Subcutaneous abdominal adipose tissue (tissue), 5 donors: ENCODE results near the gene YTHDC1.
"Not testable (repeated sequence)": the region's sequence is repeated elsewhere in the genome, so short reads cannot be mapped to it uniquely, and the experiment has no call there.

Source experiments
- H3K27ac ChIP-seq: one replicate; pipeline ENCODE4 v1.7.0; 2013; ENCODE audit warnings: low read depth, mild to moderate bottlenecking, inconsistent platforms, low read length, moderate library complexity
- H3K27me3 ChIP-seq, 5 donors: one replicate each; pipeline ENCODE4 v1.7.0; 2013; ENCODE audit warnings: low read length in 5 of 5, inconsistent platforms in 1 of 5; ENCODE audit not compliant: control insufficient read depth in 5 of 5, insufficient read depth in 4 of 5
- H3K36me3 ChIP-seq, 5 donors: one replicate each; pipeline ENCODE4 v1.7.0; 2013; ENCODE audit warnings: low read length in 5 of 5; ENCODE audit not compliant: control insufficient read depth in 5 of 5, insufficient read depth in 5 of 5
- H3K4me1 ChIP-seq, 5 donors: one replicate each; pipeline ENCODE4 v1.7.0; 2013; ENCODE audit warnings: low read length in 5 of 5, mild to moderate bottlenecking in 3 of 5, moderate library complexity in 1 of 5; ENCODE audit not compliant: control insufficient read depth in 5 of 5, insufficient read depth in 5 of 5
- H3K4me3 ChIP-seq, 5 donors: one replicate each; pipeline ENCODE4 v1.7.0; 2013; ENCODE audit warnings: low read length in 5 of 5, low read depth in 1 of 5
- H3K9ac ChIP-seq, 5 donors: one replicate each; pipeline ENCODE4 v1.7.0; 2013; ENCODE audit warnings: low read length in 5 of 5, mild to moderate bottlenecking in 4 of 5, moderate library complexity in 3 of 5
- H3K9me3 ChIP-seq, 5 donors: one replicate each; pipeline ENCODE4 v1.7.0; 2013; ENCODE audit warnings: low read length in 5 of 5; ENCODE audit not compliant: control insufficient read depth in 5 of 5
- donor health status: healthy.
- donor health status: healthy.
- donor health status: healthy.
- donor health status: healthy.
- donor health status: healthy.

Gene YTHDC1

DNA sequence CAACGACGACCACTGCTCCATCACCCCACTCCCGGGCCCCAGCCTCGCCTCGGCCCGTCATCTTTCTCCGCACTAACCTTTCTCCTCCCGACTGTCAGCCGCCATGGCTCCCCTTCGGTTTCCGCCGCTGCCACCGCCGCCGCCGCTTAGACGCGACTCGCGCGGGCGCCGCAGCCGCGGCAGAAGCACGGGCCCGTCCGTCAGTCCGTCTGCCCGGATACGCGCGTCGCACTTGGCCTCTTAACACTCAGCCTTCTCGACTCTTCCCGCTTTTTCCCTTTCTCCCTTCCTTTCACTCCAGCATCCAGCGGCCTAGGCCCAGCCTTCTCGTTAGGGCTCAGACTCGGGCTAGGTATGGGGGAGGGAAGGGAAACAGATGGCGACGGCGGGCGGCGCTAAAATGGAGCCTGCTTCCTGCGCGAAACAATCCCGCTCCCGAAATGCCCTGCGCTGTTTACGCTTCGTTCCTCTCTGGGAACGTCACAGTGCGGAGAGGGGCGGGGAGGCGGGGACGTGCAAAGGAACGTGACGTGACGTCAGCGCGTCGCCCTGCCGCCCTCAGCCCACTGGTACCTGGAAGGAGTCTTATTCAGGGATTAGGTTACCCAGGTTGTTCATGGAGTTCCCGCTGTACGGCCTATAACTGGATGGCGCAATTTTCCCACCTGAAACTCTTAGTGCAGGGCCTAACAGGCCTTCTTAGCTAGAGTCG lies at the start of gene YTHDC1:
Gene YTHDC1, minus strand, starts transcription at position 442 of the 712 bp plus-strand sequence. Its CDS starts 337 bp downstream, at position 105.
- peak within 1 kb of the TSS; percentile 97 for H3K27ac ChIP-seq
- peak within 1 kb of the TSS; percentile 91 to 99 (median 97) for H3K9ac ChIP-seq
- H3K4me3 ChIP-seq = peak within 1 kb of the TSS; percentile 89 to 97 (median 94)
- H3K27me3 ChIP-seq = no peaks in the 10 kb centered on the region
- H3K36me3 ChIP-seq = no peaks in the 10 kb centered on the region
- no peaks in the 10 kb centered on the region for H3K9me3 ChIP-seq
- peaks cover 0 to 39% (median 38%) of the 10 kb centered on the region in 5 donors for H3K4me1 ChIP-seq

DNA sequence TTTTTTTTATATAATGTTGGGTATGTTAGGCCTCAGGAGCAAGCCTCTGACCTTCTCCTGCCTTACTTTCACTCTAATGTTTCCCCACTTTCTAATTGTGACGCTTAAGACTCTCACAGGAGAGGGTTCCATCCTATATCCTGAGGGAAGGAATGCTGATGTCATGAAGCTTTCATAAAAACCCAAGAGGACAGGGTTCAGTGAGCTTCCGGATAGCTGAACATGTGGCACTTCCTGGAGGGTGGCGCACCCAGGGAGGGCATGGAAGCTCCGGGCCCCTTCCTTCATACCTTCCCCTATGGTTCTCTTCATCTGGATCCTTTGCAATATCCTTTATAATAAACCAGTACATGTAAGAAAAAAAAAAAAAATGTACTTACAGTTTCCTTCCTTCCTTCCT lies 49.4 kb upstream of the YTHDC1 start:
- no peak overlapping the region for H3K4me3 ChIP-seq
- no peak overlapping the region for H3K9ac ChIP-seq
- H3K36me3 ChIP-seq = no peaks in the 10 kb centered on the region
- H3K27me3 ChIP-seq = no peaks in the 10 kb centered on the region
- no peaks in the 10 kb centered on the region for H3K9me3 ChIP-seq
- H3K27ac ChIP-seq = no peak overlapping the region
- H3K4me1 ChIP-seq = peaks cover 0 to 9% (median 0%) of the 10 kb centered on the region in 5 donors

DNA sequence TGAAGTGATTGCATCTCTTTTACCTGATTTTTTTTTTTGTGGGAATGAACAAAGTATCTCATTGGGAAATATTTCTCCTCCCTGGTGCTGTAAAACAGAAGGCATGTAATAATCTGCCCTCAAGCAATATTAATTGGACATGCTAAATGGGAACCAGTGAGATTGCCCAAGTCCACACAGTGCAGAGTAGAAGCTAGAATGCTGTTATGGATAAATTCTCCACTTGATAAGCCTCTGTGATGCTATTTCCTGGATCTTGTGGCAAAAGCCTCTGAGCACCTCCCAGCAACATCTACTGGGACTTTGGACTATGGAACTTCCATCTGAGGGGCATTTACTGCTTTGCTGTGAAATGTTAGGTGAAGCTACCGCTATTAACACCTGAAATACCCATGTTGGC lies 46.9 kb upstream of the YTHDC1 start:
- Histone ChIP-seq H3K4me3 (no peak overlapping the region), H3K27ac (no peak overlapping the region), H3K9ac (no peak overlapping the region), H3K9me3 (no peaks in the 10 kb centered on the region), H3K27me3 (no peaks in the 10 kb centered on the region), H3K4me1 (peaks cover 0 to 9% (median 0%) of the 10 kb centered on the region in 5 donors), H3K36me3 (no peaks in the 10 kb centered on the region)

DNA sequence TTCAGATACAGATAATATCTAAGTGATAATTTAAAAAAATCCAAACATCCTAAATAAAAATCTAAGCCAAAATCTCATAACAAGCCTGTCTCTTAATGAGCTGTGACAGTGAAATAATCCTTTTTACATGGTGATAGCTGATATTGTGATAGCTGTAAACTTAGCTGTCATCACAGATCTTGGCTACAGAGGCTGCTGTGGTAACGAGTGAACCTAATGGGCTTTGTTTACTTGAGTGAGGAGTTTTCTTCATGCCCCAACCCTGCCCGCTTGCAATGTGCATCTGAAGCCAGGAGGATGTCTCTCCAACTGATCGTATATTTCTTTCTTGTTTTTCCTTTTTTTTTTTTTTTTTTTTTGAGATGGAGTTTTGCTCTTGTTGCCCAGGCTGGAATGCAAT lies 41.5 kb upstream of the YTHDC1 start:
- H3K4me3 ChIP-seq = no peak overlapping the region
- no peaks in the 10 kb centered on the region for H3K4me1 ChIP-seq
- no peak overlapping the region for H3K27ac ChIP-seq
- H3K9ac ChIP-seq = no peak overlapping the region
- H3K27me3 ChIP-seq = no peaks in the 10 kb centered on the region
- H3K9me3 ChIP-seq = no peaks in the 10 kb centered on the region
- no peaks in the 10 kb centered on the region for H3K36me3 ChIP-seq

DNA sequence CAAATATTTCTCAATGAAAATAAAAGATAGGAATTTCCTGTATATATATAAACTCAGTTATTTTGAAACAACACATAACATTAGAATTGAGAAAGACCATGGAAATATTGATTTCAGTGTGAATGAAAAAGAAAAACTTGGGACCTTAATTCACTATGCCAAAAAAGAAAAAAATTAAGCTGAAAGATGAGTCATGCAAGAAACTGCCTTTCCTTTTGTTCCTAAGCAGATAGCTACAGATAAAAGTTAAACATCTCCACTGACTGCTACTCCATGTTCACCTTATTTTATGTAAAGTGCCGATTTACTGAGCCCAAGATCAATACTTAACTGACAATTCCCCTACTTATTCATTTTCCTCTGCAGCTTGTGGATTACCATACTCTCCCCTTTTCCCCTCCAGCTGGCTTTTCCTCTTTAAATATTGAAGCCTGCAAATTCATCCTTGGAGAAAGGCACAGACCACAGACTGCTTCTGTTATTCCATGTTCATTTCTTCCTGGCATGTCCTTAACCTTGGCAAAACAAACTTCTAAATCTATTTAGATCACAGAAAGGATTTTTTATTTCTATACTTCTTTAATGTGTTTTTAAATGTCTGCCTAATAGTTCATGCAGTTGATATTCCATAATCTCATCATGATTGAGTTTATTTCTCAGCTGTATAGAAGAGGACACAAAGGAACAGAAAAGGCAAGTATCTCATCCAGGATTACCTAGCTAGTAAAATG lies 40.5 kb upstream of the YTHDC1 start:
- no peaks in the 10 kb centered on the region for H3K9me3 ChIP-seq
- no peak overlapping the region for H3K27ac ChIP-seq
- no peaks in the 10 kb centered on the region for H3K36me3 ChIP-seq
- H3K4me3 ChIP-seq = no peak overlapping the region
- no peaks in the 10 kb centered on the region for H3K4me1 ChIP-seq
- H3K27me3 ChIP-seq = no peaks in the 10 kb centered on the region
- H3K9ac ChIP-seq = no peak overlapping the region

DNA sequence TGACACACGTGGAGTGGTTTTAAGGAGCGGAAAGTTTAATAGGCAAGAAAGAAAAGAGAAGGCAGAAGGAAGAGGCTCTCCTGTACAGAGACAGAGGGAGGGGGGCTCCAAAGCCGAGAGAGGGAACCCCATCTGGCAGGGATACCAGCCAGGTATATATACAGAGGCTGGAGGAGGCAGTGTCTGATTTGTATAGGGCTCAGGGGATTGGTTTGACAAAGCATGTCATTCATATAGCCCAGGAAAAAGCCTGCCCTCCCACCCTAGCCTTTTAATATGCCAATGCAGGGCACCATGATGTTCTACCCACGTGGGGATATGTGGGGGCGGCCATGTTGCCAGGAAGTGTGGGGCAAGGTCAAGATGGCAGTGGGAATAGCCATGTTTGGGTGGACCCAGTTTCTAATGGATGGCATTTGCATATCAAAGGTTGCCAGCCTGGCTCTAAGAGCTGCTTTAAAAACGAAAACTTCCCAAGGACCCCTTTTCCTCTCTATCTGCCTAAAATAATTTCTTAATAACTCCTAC lies 39.6 kb upstream of the YTHDC1 start:
- H3K27me3 ChIP-seq, H3K9me3 ChIP-seq, H3K4me1 ChIP-seq, H3K36me3 ChIP-seq, H3K9ac ChIP-seq, H3K27ac ChIP-seq, H3K4me3 ChIP-seq: not testable (repeated sequence)

DNA sequence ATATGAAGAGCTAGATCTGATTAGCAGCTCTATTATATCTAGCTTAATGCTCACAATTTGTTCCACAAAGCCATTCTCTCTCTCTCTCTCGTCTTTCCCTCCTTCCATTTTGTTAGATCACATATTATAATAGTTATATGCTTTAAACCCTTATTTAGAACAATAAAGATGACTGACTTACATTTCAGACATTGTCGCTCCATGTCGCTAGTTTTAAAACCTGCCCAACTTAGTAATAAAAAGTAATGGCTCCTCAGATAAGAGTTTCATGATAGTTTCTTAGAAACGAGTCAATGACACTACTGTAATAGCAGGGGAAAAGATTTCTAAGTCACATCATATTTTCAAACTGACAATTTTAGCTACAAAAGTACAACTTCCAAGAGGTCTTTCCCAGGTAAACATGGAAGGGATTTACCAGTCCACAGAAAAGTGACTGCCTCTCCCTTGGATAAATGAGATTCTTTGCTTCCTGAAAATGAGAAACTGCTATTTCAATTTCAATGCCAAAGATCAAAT lies 38.5 kb upstream of the YTHDC1 start:
- peaks cover 0 to 9% (median 0%) of the 10 kb centered on the region in 5 donors for H3K9me3 ChIP-seq
- no peaks in the 10 kb centered on the region for H3K36me3 ChIP-seq
- H3K27me3 ChIP-seq = no peaks in the 10 kb centered on the region
- peaks cover 0 to 4% (median 0%) of the 10 kb centered on the region in 5 donors for H3K4me1 ChIP-seq
- no peak overlapping the region for H3K27ac ChIP-seq
- no peak overlapping the region for H3K4me3 ChIP-seq
- no peak overlapping the region for H3K9ac ChIP-seq

DNA sequence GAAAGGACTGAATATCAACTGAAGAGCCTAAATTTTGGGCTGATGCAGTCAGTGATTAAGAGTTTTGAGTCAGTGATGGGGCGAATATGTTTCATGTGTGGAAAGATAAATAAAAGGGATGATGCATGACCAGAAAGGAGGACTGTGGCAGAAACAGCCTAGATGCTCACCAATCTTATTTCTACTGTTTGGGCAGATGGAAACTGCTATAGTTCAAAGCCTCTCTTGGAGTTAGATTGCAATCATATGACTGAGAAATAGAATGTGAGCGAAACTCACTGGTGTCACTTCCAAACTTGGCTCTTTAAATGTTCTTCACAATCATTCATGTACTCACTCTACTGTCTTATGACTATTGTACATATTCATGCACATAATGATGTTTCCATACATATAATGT lies 35.4 kb upstream of the YTHDC1 start:
- no peaks in the 10 kb centered on the region for H3K36me3 ChIP-seq
- no peak overlapping the region for H3K4me3 ChIP-seq
- H3K9ac ChIP-seq = no peak overlapping the region
- H3K27ac ChIP-seq = no peak overlapping the region
- peaks cover 0 to 7% (median 0%) of the 10 kb centered on the region in 5 donors for H3K4me1 ChIP-seq
- H3K27me3 ChIP-seq = no peaks in the 10 kb centered on the region
- peaks cover 0 to 9% (median 0%) of the 10 kb centered on the region in 5 donors for H3K9me3 ChIP-seq

DNA sequence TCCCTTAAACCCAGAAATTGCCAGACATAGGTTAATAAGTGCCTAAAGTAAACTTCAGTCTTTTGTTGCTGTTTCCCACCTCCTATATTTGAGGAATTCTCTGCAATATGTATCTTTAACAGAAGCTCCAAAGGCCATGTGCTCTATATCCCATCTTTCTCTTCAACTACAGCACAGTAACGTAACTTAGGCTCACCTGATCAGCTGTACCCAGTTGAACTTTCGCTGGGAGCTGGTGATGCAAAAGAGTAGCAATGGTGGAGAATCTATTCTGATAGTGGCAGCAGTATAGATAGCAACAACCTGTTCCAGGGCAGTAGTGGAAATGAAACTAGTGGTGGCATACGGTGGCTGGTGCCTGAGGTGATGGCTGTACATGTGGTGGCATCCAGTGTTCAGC lies 33.2 kb upstream of the YTHDC1 start:
- Histone ChIP-seq H3K27me3 (peaks cover 0 to 6% (median 0%) of the 10 kb centered on the region in 5 donors), H3K4me3 (no peak overlapping the region), H3K36me3 (no peaks in the 10 kb centered on the region), H3K4me1 (peaks cover 0 to 7% (median 0%) of the 10 kb centered on the region in 5 donors), H3K9ac (no peak overlapping the region), H3K9me3 (peaks cover 0 to 9% (median 0%) of the 10 kb centered on the region in 5 donors), H3K27ac (no peak overlapping the region)

DNA sequence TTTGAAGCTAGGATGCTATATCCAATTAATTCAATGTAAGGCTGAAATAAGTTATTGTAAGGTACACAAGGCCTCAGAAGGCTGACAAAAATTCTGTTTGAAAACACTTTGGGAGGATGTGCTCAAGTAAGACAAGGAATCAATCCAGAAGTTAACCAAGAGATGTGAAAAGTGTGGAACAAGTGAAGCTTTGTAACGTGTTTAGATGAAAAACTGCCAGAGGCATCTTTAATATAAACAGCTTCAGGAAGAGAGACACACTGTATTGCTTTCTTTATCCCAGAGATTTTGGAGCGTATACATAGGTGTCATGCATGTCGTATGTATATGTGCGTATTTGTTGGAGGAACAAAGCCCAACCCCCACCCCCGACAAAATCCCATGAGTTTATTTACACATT lies 28.3 kb upstream of the YTHDC1 start:
- Histone ChIP-seq H3K4me1 (peaks cover 0 to 13% (median 8%) of the 10 kb centered on the region in 5 donors), H3K36me3 (no peaks in the 10 kb centered on the region), H3K9me3 (no peaks in the 10 kb centered on the region), H3K27ac (no peak overlapping the region), H3K9ac (no peak overlapping the region), H3K4me3 (no peak overlapping the region), H3K27me3 (peaks cover 0 to 6% (median 0%) of the 10 kb centered on the region in 5 donors)
